Keratinocyte (primary cell): ENCODE data around the gene PGM2L1. TPM values are rescaled to one million over a fixed set of nuclear protein-coding genes. Genes with fewer than 3 reads are reported as not detected.

Experiments
- DNase-seq: peaks from one replicate; pipeline ENCODE4 v3.0.0-alpha.2; 2011; ENCODE audit warnings: low read depth, missing footprints, low spot score
- FAIRE-seq: peaks from 2 replicates; lab custom pipeline; 2011; peaks lifted over from hg19 to GRCh38; lab: Jason Lieb, UNC
- H2AFZ ChIP-seq: 2 replicates; pipeline ENCODE4 v1.6.0; 2012; ENCODE audit warnings: low read length, control low read depth, inconsistent platforms; ENCODE audit not compliant: control insufficient read depth
- H3K27ac ChIP-seq: 2 replicates; pipeline ENCODE4 v1.5.1; 2011; ENCODE audit warnings: low read length; ENCODE audit not compliant: control insufficient read depth, insufficient read depth
- H3K27me3 ChIP-seq: 3 replicates; pipeline ENCODE4 v1.6.0; 2011; ENCODE audit warnings: low read length; ENCODE audit not compliant: control insufficient read depth, insufficient read depth; ENCODE audit errors: extremely low read depth
- H3K36me3 ChIP-seq, 2 experiments: 2 replicates in 1 of 2; 3 replicates in 1 of 2; pipeline ENCODE4 v1.5.1; 2011; ENCODE audit warnings: low read length in 2 of 2, mild to moderate bottlenecking in 1 of 2; ENCODE audit not compliant: control insufficient read depth in 2 of 2, insufficient read depth in 2 of 2; ENCODE audit errors: extremely low read depth in 1 of 2
- H3K4me1 ChIP-seq: 3 replicates; pipeline ENCODE4 v1.5.1; 2011; ENCODE audit warnings: low read length; ENCODE audit not compliant: control insufficient read depth, insufficient read depth; ENCODE audit errors: extremely low read depth
- H3K4me2 ChIP-seq: 3 replicates; pipeline ENCODE4 v1.6.0; 2011; ENCODE audit warnings: low read depth, low read length; ENCODE audit not compliant: control insufficient read depth, insufficient read depth; ENCODE audit errors: extremely low read depth
- H3K4me3 ChIP-seq, 3 experiments: fragments of 200-600 bp in 1 of 3; sonication (generic) in 1 of 3; 2 replicates in 2 of 3; 3 replicates in 1 of 3; pipeline ENCODE4 v1.5.1; 2011 to 2016; ENCODE audit warnings: low read length in 3 of 3, mild to moderate bottlenecking in 3 of 3, control low read depth in 2 of 3, inconsistent platforms in 1 of 3, low read depth in 1 of 3, mixed read lengths in 1 of 3, mixed run types in 1 of 3, moderate library complexity in 1 of 3; ENCODE audit not compliant: control insufficient read depth in 2 of 3, insufficient read depth in 2 of 3; ENCODE audit errors: extremely low read depth in 1 of 3
- H3K79me2 ChIP-seq: 2 replicates; pipeline ENCODE4 v1.6.0; 2012; ENCODE audit warnings: low read length; ENCODE audit not compliant: control insufficient read depth, insufficient read depth
- H3K9ac ChIP-seq: 3 replicates; pipeline ENCODE4 v1.6.0; 2011; ENCODE audit warnings: low read length; ENCODE audit not compliant: control insufficient read depth, insufficient read depth; ENCODE audit errors: extremely low read depth
- H3K9me1 ChIP-seq: 3 replicates; pipeline ENCODE4 v1.6.0; 2011; ENCODE audit warnings: low read length; ENCODE audit not compliant: control insufficient read depth, insufficient read depth; ENCODE audit errors: extremely low read depth
- H3K9me3 ChIP-seq: 2 replicates; pipeline ENCODE4 v1.5.1; 2012; ENCODE audit warnings: low read depth, low read length; ENCODE audit not compliant: control insufficient read depth
- H4K20me1 ChIP-seq: 3 replicates; pipeline ENCODE4 v1.6.0; 2011; ENCODE audit warnings: low read length; ENCODE audit not compliant: control insufficient read depth, insufficient read depth; ENCODE audit errors: extremely low read depth
- CTCF ChIP-seq, 3 experiments: IDR thresholded peaks in 1 of 3; conservative IDR thresholded peaks in 1 of 3; optimal IDR thresholded peaks in 1 of 3; 2 replicates in 2 of 3; 3 replicates in 1 of 3; pipeline versions ENCODE3 to v1.5.1; 2011; ENCODE audit warnings: low read length in 3 of 3, mild to moderate bottlenecking in 3 of 3, moderate library complexity in 2 of 3, control low read depth in 1 of 3, inconsistent platforms in 1 of 3; ENCODE audit not compliant: insufficient read depth in 2 of 3; ENCODE audit errors: extremely low read depth in 1 of 3
- EZH2 ChIP-seq: IDR thresholded peaks from one replicate; pipeline ENCODE4 v1.6.1; 2012; ENCODE audit warnings: inconsistent platforms, mild to moderate bottlenecking, low read length, moderate library complexity
- dilution Hi-C: fragments of 300-500 bp; cut with MboI; formaldehyde crosslinking; loops from one replicate; pipeline ENCODE4 v1.7.0; 2020; ENCODE audit warnings: low sequenced_read_pairs; ENCODE audit not compliant: extremely low pct_ligation_motif_present
- polyA plus RNA-seq, 5 experiments: library from polyadenylated mRNA; depleted of rRNA in 3 of 5; stranded (reverse) in 3 of 5; stranded (forward) in 1 of 5; unstranded in 1 of 5; fragments of >200 nt; gene quantifications; 1 replicate in 1 of 5; 2 replicates in 3 of 5; 3 replicates in 1 of 5; pipeline versions ENCODE4 v1.2.1 to v1.2.3, GENCODE V29; 2011 to 2012; ENCODE audit warnings: missing spikeins in 2 of 5, low read depth in 1 of 5, low replicate concordance in 1 of 5

The PGM2L1 gene
- polyA plus RNA-seq, 1 donor (not counting 4 experiments of a cell fraction or from before 2014, with no cell fraction given): 3.1 TPM

DNA sequence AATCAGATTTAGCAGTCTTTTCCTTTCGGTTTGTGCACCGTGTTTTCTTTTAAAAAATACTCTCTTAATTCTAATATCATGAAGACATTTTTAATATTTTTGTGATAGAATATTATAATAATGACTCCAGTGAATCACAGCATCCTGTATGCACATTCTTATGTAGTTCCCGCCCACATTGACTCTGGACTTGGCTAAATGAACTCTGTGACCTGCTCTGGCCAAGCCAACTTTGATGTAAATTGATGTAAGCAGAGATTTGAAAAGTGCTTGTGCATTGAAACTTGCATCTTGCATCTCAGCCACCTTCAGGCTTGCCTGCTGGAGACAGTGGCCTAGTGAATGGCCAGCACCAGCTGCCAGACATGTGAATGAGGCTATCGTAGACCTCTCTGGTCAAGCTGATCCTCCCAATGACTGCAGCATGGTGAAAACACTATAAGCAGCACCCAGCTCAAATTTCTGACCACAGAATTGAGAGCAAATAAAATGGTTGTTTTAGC, 29.2 kb upstream of the PGM2L1 start:
- no peak overlapping the region for H3K4me2 ChIP-seq
- no peaks in the 10 kb centered on the region for H3K36me3 ChIP-seq
- H3K27me3 ChIP-seq: no peaks in the 10 kb centered on the region
- FAIRE-seq: no peak
- H3K4me3 ChIP-seq: no peak overlapping the region
- H3K79me2 ChIP-seq: no peaks in the 10 kb centered on the region
- TF ChIP-seq CTCF (optimal IDR thresholded peaks at IDR 0.05 in 1 of 3, IDR thresholded peaks at IDR 0.05 in 1 of 3, conservative IDR thresholded peaks at IDR 0.05 in 1 of 3; ENCODE audit: extremely low read depth in 1 of 3, insufficient read depth in 2 of 3, low read length in 3 of 3): no peak
- TF ChIP-seq EZH2: no peak
- no peaks in the 10 kb centered on the region for H3K9me3 ChIP-seq
- H3K27ac ChIP-seq: no peak overlapping the region
- H4K20me1 ChIP-seq: no peaks in the 10 kb centered on the region
- dilution Hi-C loops: loop anchor here (25.0 kb wide), 1 partner anchor 165 kb away; no protein-coding TSS in a partner anchor
- H3K4me1 ChIP-seq: no peaks in the 10 kb centered on the region
- H3K9ac ChIP-seq: no peak overlapping the region
- DNase-seq: no peak
- no peaks in the 10 kb centered on the region for H3K9me1 ChIP-seq
- no peak overlapping the region for H2AFZ ChIP-seq

DNA sequence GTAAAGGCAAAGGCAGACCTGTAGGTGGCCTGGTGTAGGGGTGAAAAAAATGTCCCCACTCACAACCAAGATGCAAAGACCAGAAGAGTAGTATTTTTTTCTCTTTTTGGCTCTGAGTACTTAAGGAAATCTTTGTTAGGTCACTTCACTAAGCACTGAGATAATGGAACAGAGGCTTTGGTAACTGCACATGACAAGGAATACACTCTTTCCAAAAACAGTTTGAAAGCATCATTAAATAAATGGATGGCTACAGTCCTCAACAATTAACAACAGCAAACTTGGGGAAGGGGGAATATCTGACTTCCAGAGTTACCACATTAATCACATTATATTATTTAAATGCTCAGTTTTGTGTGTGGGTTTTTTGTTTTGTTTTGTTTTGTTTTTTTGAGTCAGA, 26.9 kb upstream of the PGM2L1 start:
- no peak for FAIRE-seq
- no peaks in the 10 kb centered on the region for H3K4me1 ChIP-seq

More for the DNA sequence above, 26.9 kb upstream of the PGM2L1 start:
- Histone ChIP-seq H3K4me2 (no peak overlapping the region), H3K4me3 (no peak overlapping the region), H4K20me1 (no peaks in the 10 kb centered on the region), H3K27ac (no peak overlapping the region), H2AFZ (no peak overlapping the region), H3K9me3 (no peaks in the 10 kb centered on the region), H3K27me3 (no peaks in the 10 kb centered on the region), H3K79me2 (no peaks in the 10 kb centered on the region), H3K9me1 (no peaks in the 10 kb centered on the region), H3K9ac (no peak overlapping the region), H3K36me3 (no peaks in the 10 kb centered on the region)
- TF ChIP-seq CTCF (optimal IDR thresholded peaks at IDR 0.05 in 1 of 3, IDR thresholded peaks at IDR 0.05 in 1 of 3, conservative IDR thresholded peaks at IDR 0.05 in 1 of 3; ENCODE audit: extremely low read depth in 1 of 3, insufficient read depth in 2 of 3, low read length in 3 of 3): no peak
- no peak for TF ChIP-seq EZH2
- dilution Hi-C loops: loop anchor here (25.0 kb wide), 1 partner anchor 163 kb away; no protein-coding TSS in a partner anchor
- no peak for DNase-seq
